Transverse colon (tissue), 4 donors: ENCODE results near the gene DYNC1H1. TPM values are rescaled to one million over a fixed set of nuclear protein-coding genes. Genes with fewer than 3 reads are reported as not detected.

Source experiments
- DNase-seq: peaks from one replicate; pipeline ENCODE4 v3.0.0-alpha.2; 2019
- H3K27ac ChIP-seq, 4 donors: fragments of 200-600 bp; sonication (generic); 2 replicates each; pipeline ENCODE4 v1.5.1; 2016 to 2018; ENCODE audit warnings: inconsistent platforms in 4 of 4
- H3K27me3 ChIP-seq: fragments of 200-600 bp; sonication (generic); 2 replicates; pipeline ENCODE4 v1.5.1; 2017; ENCODE audit warnings: inconsistent platforms
- H3K36me3 ChIP-seq, 4 donors: fragments of 200-600 bp; sonication (generic); 2 replicates each; pipeline ENCODE4 v1.5.1; 2017 to 2019; ENCODE audit warnings: inconsistent platforms in 4 of 4
- H3K4me1 ChIP-seq, 4 donors: fragments of 200-600 bp; sonication (generic); 2 replicates each; pipeline ENCODE4 v1.5.1; 2017 to 2020; ENCODE audit warnings: inconsistent platforms in 4 of 4
- H3K4me3 ChIP-seq, 4 donors: fragments of 200-600 bp; sonication (generic); 1 replicate in 1 of 4; 2 replicates in 3 of 4; pipeline versions ENCODE4 v1.5.1 to v1.6.1; 2017 to 2019; ENCODE audit warnings: inconsistent platforms in 4 of 4
- H3K9me3 ChIP-seq, 2 donors: fragments of 200-600 bp; sonication (generic); 2 replicates each; pipeline ENCODE4 v1.5.1; 2017 to 2019; ENCODE audit warnings: inconsistent platforms in 2 of 2
- EP300 ChIP-seq: sonication (generic); formaldehyde crosslinking; IDR thresholded peaks from one replicate; pipeline ENCODE4 v1.6.1; 2017; ENCODE audit warnings: antibody characterized with exemption, low read depth
- POLR2A ChIP-seq: fragments of 450-650 bp; IDR thresholded peaks from one replicate; pipeline ENCODE4 v1.6.1; 2016; ENCODE audit warnings: antibody characterized with exemption, mild to moderate bottlenecking, moderate library complexity
- POLR2AphosphoS5 ChIP-seq, 3 donors: sonication (generic); formaldehyde crosslinking; IDR thresholded peaks; one replicate each; pipeline ENCODE4 v1.6.1; 2016; ENCODE audit warnings: antibody characterized with exemption in 3 of 3
- WGBS, 2 donors: methylation state at CpG; one replicate each; pipeline ENCODE4 v1.1.5; 2018; ENCODE audit warnings: low coverage in 1 of 2; 5-methylcytosine and 5-hydroxymethylcytosine counted together
- in situ Hi-C, 4 donors: fragments of 200-750 bp; cut with MboI; loops; one replicate each; pipeline versions ENCODE4 v1.15.0 to v1.15.1; 2017; ENCODE audit warnings: low sequenced_read_pairs in 3 of 4, low pct_ligation_motif_present in 1 of 4, low pct_unique_long_range_greater_than_20kb in 1 of 4
- intact Hi-C: fragments of 100-400 bp; cut with DNase I; formaldehyde crosslinking; loops from one replicate; pipeline ENCODE4 v1.15.1; 2023; ENCODE audit warnings: low total_unique reads
- total RNA-seq, 4 donors: library from RNA; depleted of rRNA; stranded (reverse); fragments of >200 nt; gene quantifications; one replicate each; pipeline ENCODE4 v1.1.0, GENCODE V29; 2016
- TF ChIP-seq, protein P1 (sequence below), 5 experiments: fragments of 200-600 bp in 3 of 5; fragments of 450-650 bp in 2 of 5; sonication (generic) in 3 of 5; IDR thresholded peaks; 1 replicate in 2 of 5; 2 replicates in 3 of 5; pipeline ENCODE4 v1.5.1; 2016 to 2017; ENCODE audit warnings: antibody characterized with exemption in 5 of 5, inconsistent platforms in 3 of 5, mild to moderate bottlenecking in 2 of 5, moderate library complexity in 1 of 5

Gene DYNC1H1
- total RNA-seq, 4 donors from 2014 or later, result 471 to 647 (median 482) TPM

DNA sequence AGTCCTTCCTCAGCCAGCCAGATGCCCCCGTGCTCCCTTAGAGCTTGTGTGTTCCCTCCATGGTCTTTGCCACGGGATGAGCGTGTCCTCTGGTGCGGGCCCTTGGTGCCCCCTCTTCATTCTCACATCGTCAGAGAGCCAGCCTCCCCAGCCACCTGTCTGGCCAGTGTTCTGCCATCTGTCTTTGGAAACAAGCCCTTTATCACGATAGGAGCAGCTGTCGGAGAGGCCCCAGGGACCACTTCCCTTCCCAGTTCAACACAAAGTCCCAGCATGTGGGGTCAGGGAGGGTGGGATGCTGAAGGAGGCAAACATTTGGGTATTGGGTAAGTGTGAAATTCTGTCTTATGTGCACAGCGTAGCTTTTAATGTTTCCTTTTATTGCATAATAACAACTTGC is 44.5 kb downstream of the DYNC1H1 start:
- intact Hi-C loops (no loop called here), in situ Hi-C loops (no loop called here)
- H3K36me3 ChIP-seq, result peaks cover 0 to 98% (median 49%) of the 10 kb centered on the region in 4 donors
- TF ChIP-seq POLR2AphosphoS5 (IDR thresholded peaks at IDR 0.05), result no peak
- TF ChIP-seq EP300, result no peak
- TF ChIP-seq POLR2A, result no peak
- TF ChIP-seq, protein P1, sequence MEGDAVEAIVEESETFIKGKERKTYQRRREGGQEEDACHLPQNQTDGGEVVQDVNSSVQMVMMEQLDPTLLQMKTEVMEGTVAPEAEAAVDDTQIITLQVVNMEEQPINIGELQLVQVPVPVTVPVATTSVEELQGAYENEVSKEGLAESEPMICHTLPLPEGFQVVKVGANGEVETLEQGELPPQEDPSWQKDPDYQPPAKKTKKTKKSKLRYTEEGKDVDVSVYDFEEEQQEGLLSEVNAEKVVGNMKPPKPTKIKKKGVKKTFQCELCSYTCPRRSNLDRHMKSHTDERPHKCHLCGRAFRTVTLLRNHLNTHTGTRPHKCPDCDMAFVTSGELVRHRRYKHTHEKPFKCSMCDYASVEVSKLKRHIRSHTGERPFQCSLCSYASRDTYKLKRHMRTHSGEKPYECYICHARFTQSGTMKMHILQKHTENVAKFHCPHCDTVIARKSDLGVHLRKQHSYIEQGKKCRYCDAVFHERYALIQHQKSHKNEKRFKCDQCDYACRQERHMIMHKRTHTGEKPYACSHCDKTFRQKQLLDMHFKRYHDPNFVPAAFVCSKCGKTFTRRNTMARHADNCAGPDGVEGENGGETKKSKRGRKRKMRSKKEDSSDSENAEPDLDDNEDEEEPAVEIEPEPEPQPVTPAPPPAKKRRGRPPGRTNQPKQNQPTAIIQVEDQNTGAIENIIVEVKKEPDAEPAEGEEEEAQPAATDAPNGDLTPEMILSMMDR (IDR thresholded peaks at IDR 0.05), result no peak
- H3K27me3 ChIP-seq, result no peaks in the 10 kb centered on the region
- no peaks in the 10 kb centered on the region for H3K9me3 ChIP-seq
- no peak overlapping the region for H3K27ac ChIP-seq
- H3K4me1 ChIP-seq, result no peaks in the 10 kb centered on the region
- 80 to 94% methylated on average over 3 to 8 of the region's 8 CpGs for WGBS, 2 donors
- no peak overlapping the region for H3K4me3 ChIP-seq
- no peak for DNase-seq

DNA sequence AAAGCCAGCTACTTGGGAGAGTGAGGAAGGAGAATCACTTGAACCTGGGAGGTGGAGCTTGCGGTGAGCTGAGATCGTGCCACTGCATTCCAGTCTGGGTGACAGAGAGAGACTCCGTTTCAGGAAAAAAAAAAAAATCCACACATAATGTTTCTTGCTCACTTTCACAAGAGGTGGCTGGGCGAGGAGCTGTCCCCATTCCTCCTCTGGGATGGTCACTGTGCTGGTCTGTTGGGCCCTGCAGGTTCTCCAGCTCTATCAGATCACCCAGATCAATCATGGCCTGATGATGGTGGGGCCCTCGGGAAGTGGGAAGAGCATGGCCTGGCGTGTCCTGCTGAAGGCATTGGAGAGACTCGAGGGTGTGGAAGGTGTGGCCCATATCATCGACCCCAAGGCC is 47.3 kb downstream of the DYNC1H1 start:
- 85% methylated on average over 8 of the region's 8 CpGs; no CpG with 5 or more reads in 1 of the 2 donors for WGBS, 2 donors
- Histone ChIP-seq H3K27ac (no peak overlapping the region), H3K27me3 (no peaks in the 10 kb centered on the region), H3K36me3 (peaks cover 0 to 93% (median 45%) of the 10 kb centered on the region in 4 donors), H3K9me3 (no peaks in the 10 kb centered on the region), H3K4me3 (no peak overlapping the region), H3K4me1 (no peaks in the 10 kb centered on the region)
- intact Hi-C loops, result no loop called here
- no peak for TF ChIP-seq EP300
- TF ChIP-seq, protein P1 (IDR thresholded peaks at IDR 0.05), result no peak
- no peak for TF ChIP-seq POLR2A
- no peak for DNase-seq
- in situ Hi-C loops, result no loop called here

DNA sequence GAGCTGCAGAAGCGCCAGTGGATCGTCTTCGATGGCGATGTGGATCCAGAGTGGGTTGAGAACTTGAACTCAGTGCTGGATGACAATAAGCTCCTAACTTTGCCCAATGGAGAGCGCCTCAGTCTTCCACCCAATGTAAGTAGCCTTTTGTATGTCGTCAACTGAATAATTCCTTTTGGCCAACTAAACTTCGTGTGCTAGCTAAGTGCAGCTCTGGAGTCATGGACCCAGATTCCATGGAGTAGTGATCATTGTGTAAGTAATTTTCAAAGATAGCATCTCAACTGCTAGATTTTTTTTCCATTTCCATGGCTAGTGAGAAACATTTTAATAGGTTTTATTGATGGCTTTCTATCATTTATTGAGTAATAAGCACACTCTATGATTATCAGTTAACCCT is 48.0 kb downstream of the DYNC1H1 start:
- no peaks in the 10 kb centered on the region for H3K9me3 ChIP-seq
- in situ Hi-C loops (no loop called here), intact Hi-C loops (no loop called here)
- no peak overlapping the region for H3K4me3 ChIP-seq
- H3K27ac ChIP-seq, result no peak overlapping the region
- H3K27me3 ChIP-seq, result no peaks in the 10 kb centered on the region
- H3K4me1 ChIP-seq, result no peaks in the 10 kb centered on the region
- 96 to 100% methylated on average over 4 to 7 of the region's 7 CpGs for WGBS, 2 donors
- no peak for DNase-seq
- TF ChIP-seq, protein P1 (IDR thresholded peaks at IDR 0.05), result no peak
- TF ChIP-seq POLR2A, result no peak
- TF ChIP-seq POLR2AphosphoS5 (IDR thresholded peaks at IDR 0.05), result no peak
- TF ChIP-seq EP300, result no peak
- H3K36me3 ChIP-seq, result peaks cover 0 to 93% (median 46%) of the 10 kb centered on the region in 4 donors

DNA sequence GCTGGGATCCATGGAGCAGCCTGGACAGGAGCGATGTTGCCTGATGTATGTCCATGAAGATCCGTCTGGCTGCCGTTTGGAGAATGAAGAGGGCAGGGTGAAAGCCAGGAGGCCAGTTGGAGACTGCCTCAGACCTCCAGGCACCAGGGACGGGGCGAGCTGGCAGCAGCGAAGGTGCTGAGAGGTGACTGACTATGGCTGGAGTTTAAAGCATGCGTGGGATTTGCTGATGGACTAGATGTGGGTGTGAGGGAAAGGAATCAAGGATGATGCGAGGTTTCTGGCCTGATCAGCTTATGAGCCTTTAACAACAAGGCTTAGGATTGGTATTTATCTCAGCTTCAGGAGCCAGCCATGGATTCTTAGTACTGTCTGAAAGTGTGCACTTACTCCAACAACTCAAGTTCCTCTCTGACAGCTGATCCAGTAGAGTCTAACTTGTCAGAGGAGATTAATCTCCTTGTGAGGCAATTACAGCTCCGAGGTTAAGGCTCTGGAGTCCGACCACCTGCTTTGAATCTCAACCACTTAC is 49.4 kb downstream of the DYNC1H1 start:
- no peak for DNase-seq
- in situ Hi-C loops (no loop called here), intact Hi-C loops (loop anchor here (1.0 kb wide), 1 partner anchor 42 kb away; no protein-coding TSS in a partner anchor)
- 89% methylated on average over 10 of the region's 10 CpGs; no CpG with 5 or more reads in 1 of the 2 donors for WGBS, 2 donors
- Histone ChIP-seq H3K4me3 (no peak overlapping the region), H3K4me1 (no peaks in the 10 kb centered on the region), H3K36me3 (peaks cover 0 to 93% (median 47%) of the 10 kb centered on the region in 4 donors), H3K27me3 (no peaks in the 10 kb centered on the region), H3K27ac (no peak overlapping the region), H3K9me3 (no peaks in the 10 kb centered on the region)
- TF ChIP-seq, protein P1 (IDR thresholded peaks at IDR 0.05), result no peak
- TF ChIP-seq EP300 (no peak), POLR2A (no peak), POLR2AphosphoS5 (IDR thresholded peaks at IDR 0.05) (no peak)
